Keratinocyte (primary cell): Measurements from ENCODE around the gene SH2B3. TPM values are rescaled to one million over a fixed set of nuclear protein-coding genes. Genes with fewer than 3 reads are reported as not detected.

Source experiments
- DNase-seq: peaks from one replicate; pipeline ENCODE4 v3.0.0-alpha.2; 2011; ENCODE audit warnings: low read depth, missing footprints, low spot score
- FAIRE-seq: peaks from 2 replicates; lab custom pipeline; 2011; peaks lifted over from hg19 to GRCh38; lab: Jason Lieb, UNC
- H2AFZ ChIP-seq: 2 replicates; pipeline ENCODE4 v1.6.0; 2012; ENCODE audit warnings: low read length, control low read depth, inconsistent platforms; ENCODE audit not compliant: control insufficient read depth
- H3K27ac ChIP-seq: 2 replicates; pipeline ENCODE4 v1.5.1; 2011; ENCODE audit warnings: low read length; ENCODE audit not compliant: control insufficient read depth, insufficient read depth
- H3K27me3 ChIP-seq: 3 replicates; pipeline ENCODE4 v1.6.0; 2011; ENCODE audit warnings: low read length; ENCODE audit not compliant: control insufficient read depth, insufficient read depth; ENCODE audit errors: extremely low read depth
- H3K36me3 ChIP-seq, 2 experiments: 2 replicates in 1 of 2; 3 replicates in 1 of 2; pipeline ENCODE4 v1.5.1; 2011; ENCODE audit warnings: low read length in 2 of 2, mild to moderate bottlenecking in 1 of 2; ENCODE audit not compliant: control insufficient read depth in 2 of 2, insufficient read depth in 2 of 2; ENCODE audit errors: extremely low read depth in 1 of 2
- H3K4me1 ChIP-seq: 3 replicates; pipeline ENCODE4 v1.5.1; 2011; ENCODE audit warnings: low read length; ENCODE audit not compliant: control insufficient read depth, insufficient read depth; ENCODE audit errors: extremely low read depth
- H3K4me2 ChIP-seq: 3 replicates; pipeline ENCODE4 v1.6.0; 2011; ENCODE audit warnings: low read depth, low read length; ENCODE audit not compliant: control insufficient read depth, insufficient read depth; ENCODE audit errors: extremely low read depth
- H3K4me3 ChIP-seq, 3 experiments: fragments of 200-600 bp in 1 of 3; sonication (generic) in 1 of 3; 2 replicates in 2 of 3; 3 replicates in 1 of 3; pipeline ENCODE4 v1.5.1; 2011 to 2016; ENCODE audit warnings: low read length in 3 of 3, mild to moderate bottlenecking in 3 of 3, control low read depth in 2 of 3, inconsistent platforms in 1 of 3, low read depth in 1 of 3, mixed read lengths in 1 of 3, mixed run types in 1 of 3, moderate library complexity in 1 of 3; ENCODE audit not compliant: control insufficient read depth in 2 of 3, insufficient read depth in 2 of 3; ENCODE audit errors: extremely low read depth in 1 of 3
- H3K79me2 ChIP-seq: 2 replicates; pipeline ENCODE4 v1.6.0; 2012; ENCODE audit warnings: low read length; ENCODE audit not compliant: control insufficient read depth, insufficient read depth
- H3K9ac ChIP-seq: 3 replicates; pipeline ENCODE4 v1.6.0; 2011; ENCODE audit warnings: low read length; ENCODE audit not compliant: control insufficient read depth, insufficient read depth; ENCODE audit errors: extremely low read depth
- H3K9me1 ChIP-seq: 3 replicates; pipeline ENCODE4 v1.6.0; 2011; ENCODE audit warnings: low read length; ENCODE audit not compliant: control insufficient read depth, insufficient read depth; ENCODE audit errors: extremely low read depth
- H3K9me3 ChIP-seq: 2 replicates; pipeline ENCODE4 v1.5.1; 2012; ENCODE audit warnings: low read depth, low read length; ENCODE audit not compliant: control insufficient read depth
- H4K20me1 ChIP-seq: 3 replicates; pipeline ENCODE4 v1.6.0; 2011; ENCODE audit warnings: low read length; ENCODE audit not compliant: control insufficient read depth, insufficient read depth; ENCODE audit errors: extremely low read depth
- EZH2 ChIP-seq: IDR thresholded peaks from one replicate; pipeline ENCODE4 v1.6.1; 2012; ENCODE audit warnings: inconsistent platforms, mild to moderate bottlenecking, low read length, moderate library complexity
- dilution Hi-C: fragments of 300-500 bp; cut with MboI; formaldehyde crosslinking; loops from one replicate; pipeline ENCODE4 v1.7.0; 2020; ENCODE audit warnings: low sequenced_read_pairs; ENCODE audit not compliant: extremely low pct_ligation_motif_present
- polyA plus RNA-seq, 5 experiments: library from polyadenylated mRNA; depleted of rRNA in 3 of 5; stranded (reverse) in 3 of 5; stranded (forward) in 1 of 5; unstranded in 1 of 5; fragments of >200 nt; gene quantifications; 1 replicate in 1 of 5; 2 replicates in 3 of 5; 3 replicates in 1 of 5; pipeline versions ENCODE4 v1.2.1 to v1.2.3, GENCODE V29; 2011 to 2012; ENCODE audit warnings: missing spikeins in 2 of 5, low read depth in 1 of 5, low replicate concordance in 1 of 5
- TF ChIP-seq, protein P1 (sequence below), 3 experiments: IDR thresholded peaks in 1 of 3; conservative IDR thresholded peaks in 1 of 3; optimal IDR thresholded peaks in 1 of 3; 2 replicates in 2 of 3; 3 replicates in 1 of 3; pipeline versions ENCODE3 to v1.5.1; 2011; ENCODE audit warnings: low read length in 3 of 3, mild to moderate bottlenecking in 3 of 3, moderate library complexity in 2 of 3, control low read depth in 1 of 3, inconsistent platforms in 1 of 3; ENCODE audit not compliant: insufficient read depth in 2 of 3; ENCODE audit errors: extremely low read depth in 1 of 3

SH2B3 gene
- polyA plus RNA-seq, 1 donor (not counting 4 experiments of a cell fraction or from before 2014, with no cell fraction given) = 7.7 TPM

GRCh38 chr12:111366075-111366474, 39.6 kb upstream of the SH2B3 start:
- Histone ChIP-seq H3K36me3 (peaks cover 1 to 2% of the 10 kb centered on the region in 2 experiments), H4K20me1 (no peaks in the 10 kb centered on the region), H3K9me3 (no peaks in the 10 kb centered on the region), H3K27me3 (no peaks in the 10 kb centered on the region), H3K27ac (no peak overlapping the region), H3K4me2 (no peak overlapping the region), H3K79me2 (no peaks in the 10 kb centered on the region), H3K4me3 (no peak overlapping the region), H2AFZ (no peak overlapping the region), H3K4me1 (peaks cover 18% of the 10 kb centered on the region), H3K9ac (no peak overlapping the region), H3K9me1 (no peaks in the 10 kb centered on the region)
- dilution Hi-C loops = no loop called here
- DNase-seq (no peak), FAIRE-seq (no peak)
- TF ChIP-seq, protein P1, sequence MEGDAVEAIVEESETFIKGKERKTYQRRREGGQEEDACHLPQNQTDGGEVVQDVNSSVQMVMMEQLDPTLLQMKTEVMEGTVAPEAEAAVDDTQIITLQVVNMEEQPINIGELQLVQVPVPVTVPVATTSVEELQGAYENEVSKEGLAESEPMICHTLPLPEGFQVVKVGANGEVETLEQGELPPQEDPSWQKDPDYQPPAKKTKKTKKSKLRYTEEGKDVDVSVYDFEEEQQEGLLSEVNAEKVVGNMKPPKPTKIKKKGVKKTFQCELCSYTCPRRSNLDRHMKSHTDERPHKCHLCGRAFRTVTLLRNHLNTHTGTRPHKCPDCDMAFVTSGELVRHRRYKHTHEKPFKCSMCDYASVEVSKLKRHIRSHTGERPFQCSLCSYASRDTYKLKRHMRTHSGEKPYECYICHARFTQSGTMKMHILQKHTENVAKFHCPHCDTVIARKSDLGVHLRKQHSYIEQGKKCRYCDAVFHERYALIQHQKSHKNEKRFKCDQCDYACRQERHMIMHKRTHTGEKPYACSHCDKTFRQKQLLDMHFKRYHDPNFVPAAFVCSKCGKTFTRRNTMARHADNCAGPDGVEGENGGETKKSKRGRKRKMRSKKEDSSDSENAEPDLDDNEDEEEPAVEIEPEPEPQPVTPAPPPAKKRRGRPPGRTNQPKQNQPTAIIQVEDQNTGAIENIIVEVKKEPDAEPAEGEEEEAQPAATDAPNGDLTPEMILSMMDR (optimal IDR thresholded peaks at IDR 0.05 in 1 of 3, IDR thresholded peaks at IDR 0.05 in 1 of 3, conservative IDR thresholded peaks at IDR 0.05 in 1 of 3; ENCODE audit: extremely low read depth in 1 of 3, insufficient read depth in 2 of 3, low read length in 3 of 3) = no peak
- TF ChIP-seq EZH2 = no peak

DNA sequence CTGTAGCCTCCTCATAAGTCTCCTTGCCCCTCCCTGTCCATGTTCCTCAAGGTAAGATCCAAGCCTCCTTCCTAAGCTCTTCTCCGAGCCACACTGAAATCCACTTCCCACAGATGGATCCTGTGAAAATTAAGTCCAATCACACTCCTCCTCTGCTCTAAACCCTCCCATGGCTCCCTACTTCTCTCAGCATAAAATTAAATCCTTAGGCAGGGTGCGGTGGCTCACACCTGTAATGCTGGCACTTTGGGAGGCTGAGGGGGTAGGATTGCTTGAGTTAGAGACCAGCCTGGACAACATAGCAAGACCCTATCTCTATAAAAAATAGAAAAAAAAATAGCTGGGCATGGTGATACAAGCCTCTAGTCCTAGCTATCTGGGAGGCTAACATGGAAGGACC, 39.1 kb upstream of the SH2B3 start:
- dilution Hi-C loops = no loop called here
- no peak for FAIRE-seq
- Histone ChIP-seq H3K9me1 (no peaks in the 10 kb centered on the region), H4K20me1 (no peaks in the 10 kb centered on the region), H3K79me2 (no peaks in the 10 kb centered on the region), H3K4me2 (no peak overlapping the region), H3K9me3 (no peaks in the 10 kb centered on the region), H2AFZ (no peak overlapping the region), H3K9ac (no peak overlapping the region), H3K36me3 (peaks cover 1 to 2% of the 10 kb centered on the region in 2 experiments), H3K4me3 (no peak overlapping the region), H3K27me3 (no peaks in the 10 kb centered on the region), H3K4me1 (peaks cover 18% of the 10 kb centered on the region), H3K27ac (no peak overlapping the region)
- DNase-seq = no peak
- TF ChIP-seq, protein P1 (optimal IDR thresholded peaks at IDR 0.05 in 1 of 3, IDR thresholded peaks at IDR 0.05 in 1 of 3, conservative IDR thresholded peaks at IDR 0.05 in 1 of 3; ENCODE audit: extremely low read depth in 1 of 3, insufficient read depth in 2 of 3, low read length in 3 of 3) = no peak
- no peak for TF ChIP-seq EZH2
